WI38 (cell line): Measurements from ENCODE around the gene CYS1.

Experiments used
- H3K4me3 ChIP-seq: 2 replicates; pipeline ENCODE4 v1.5.1; 2011; ENCODE audit warnings: low read depth, mild to moderate bottlenecking, control low read depth, low read length
- CTCF ChIP-seq: IDR thresholded peaks from 2 replicates; pipeline ENCODE4 v1.5.1; 2012; ENCODE audit warnings: low read depth, mild to moderate bottlenecking, control low read depth, low read length

CYS1 gene

GRCh38 chr2:10056439-10056838, 23.8 kb downstream of the CYS1 start:
- no peak overlapping the region for H3K4me3 ChIP-seq
- TF ChIP-seq CTCF: no peak

GRCh38 chr2:10054976-10055375, 25.2 kb downstream of the CYS1 start:
- TF ChIP-seq CTCF: no peak
- H3K4me3 ChIP-seq: no peak overlapping the region

- no peak for TF ChIP-seq CTCF
- no peak overlapping the region for H3K4me3 ChIP-seq
Measured at GRCh38 chr2:10054424-10054823, 25.8 kb downstream of the CYS1 start.

- no peak for TF ChIP-seq CTCF
- no peak overlapping the region for H3K4me3 ChIP-seq
Measured at GRCh38 chr2:10053351-10053750, 26.9 kb downstream of the CYS1 start.

- TF ChIP-seq CTCF: no peak
Measured at GRCh38 chr2:10052216-10052615, 28.0 kb downstream of the CYS1 start.

GRCh38 chr2:10048501-10049171, 31.6 kb downstream of the CYS1 start:
- H3K4me3 ChIP-seq: no peak overlapping the region
- peak; percentile 31; the same call in 1 of the 2 replicates for TF ChIP-seq CTCF

More at GRCh38 chr2:10052216-10052615, 28.0 kb downstream of the CYS1 start:
- no peak overlapping the region for H3K4me3 ChIP-seq

- no peak overlapping the region for H3K4me3 ChIP-seq
- no peak for TF ChIP-seq CTCF
Measured at GRCh38 chr2:10047616-10048500, 32.4 kb downstream of the CYS1 start.
